Activated T-helper 1 cell treated with Interleukin-2 at 50 U/mL for 16 hours (primary cell): ENCODE measurements around the gene MON1B.
"Not testable (repeated sequence)": the region's sequence is repeated elsewhere in the genome, so short reads cannot be mapped to it uniquely, and the experiment has no call there.

Experiments used
- DNase-seq: peaks from one replicate; pipeline ENCODE4 v3.0.0-alpha.2; 2020; ENCODE audit warnings: low read depth

Gene MON1B

DNA sequence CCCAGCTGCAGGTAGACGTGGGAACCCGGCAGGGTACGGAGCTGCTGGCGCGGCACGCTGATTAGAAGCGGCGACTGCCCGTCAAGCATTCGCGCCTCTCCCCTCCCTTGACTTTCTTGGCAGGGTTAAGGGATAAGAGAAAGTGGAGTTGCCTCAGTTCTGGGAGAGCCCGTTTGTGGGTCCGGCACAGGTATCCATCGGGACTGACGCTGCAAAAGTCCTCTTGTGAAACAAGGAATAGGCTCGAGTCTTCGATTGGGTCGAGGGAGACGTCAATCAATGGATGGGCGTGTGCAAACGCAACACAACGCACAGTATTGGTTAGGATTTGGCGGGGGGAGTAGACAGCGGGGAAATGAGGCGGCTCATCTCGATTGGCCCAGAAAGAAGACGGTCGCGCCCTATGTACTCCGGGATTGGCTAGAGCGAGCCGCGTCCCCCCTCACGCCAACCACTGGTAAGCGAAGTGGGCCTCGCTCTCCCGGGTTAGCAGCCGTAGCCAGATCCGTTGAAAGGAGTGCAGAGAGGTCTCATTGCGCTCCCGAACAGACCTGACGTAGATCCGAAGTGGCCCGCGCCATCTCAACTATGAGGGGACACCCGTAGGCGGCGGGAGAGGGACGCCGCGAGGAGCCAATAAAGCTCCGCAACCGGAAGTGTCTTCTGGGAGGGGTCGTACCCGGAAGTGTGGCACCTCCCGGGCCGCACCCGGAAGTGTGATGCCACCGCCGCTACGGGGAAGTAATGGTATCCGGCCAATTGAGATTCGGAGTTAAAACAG is at the start of gene MON1B:
MON1B (plus strand) TSS at position 713 of the 781 bp plus-strand sequence. CDS start 296 bp downstream, outside the sequence.
- peak; percentile 89 for DNase-seq

DNA sequence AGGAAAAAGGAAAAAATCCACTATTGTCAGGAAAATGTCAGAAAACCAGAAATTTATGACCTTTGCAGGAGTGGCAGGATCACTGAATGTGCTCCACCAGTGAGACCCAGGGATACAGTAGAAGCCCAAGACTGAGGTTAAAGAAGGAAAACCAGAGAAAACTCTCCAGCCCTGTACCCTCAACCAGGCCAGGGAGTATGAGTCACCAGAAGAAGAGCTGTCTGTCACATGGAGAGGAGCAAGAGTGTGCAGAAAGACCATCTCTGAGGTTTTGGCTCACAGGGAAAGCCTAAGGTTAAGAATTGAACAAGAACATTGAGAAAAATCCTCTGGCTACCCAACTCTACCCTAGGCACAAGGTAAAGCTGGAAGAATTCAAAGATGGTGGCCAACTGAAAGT is 47.6 kb upstream of the MON1B start:
- no peak for DNase-seq

DNA sequence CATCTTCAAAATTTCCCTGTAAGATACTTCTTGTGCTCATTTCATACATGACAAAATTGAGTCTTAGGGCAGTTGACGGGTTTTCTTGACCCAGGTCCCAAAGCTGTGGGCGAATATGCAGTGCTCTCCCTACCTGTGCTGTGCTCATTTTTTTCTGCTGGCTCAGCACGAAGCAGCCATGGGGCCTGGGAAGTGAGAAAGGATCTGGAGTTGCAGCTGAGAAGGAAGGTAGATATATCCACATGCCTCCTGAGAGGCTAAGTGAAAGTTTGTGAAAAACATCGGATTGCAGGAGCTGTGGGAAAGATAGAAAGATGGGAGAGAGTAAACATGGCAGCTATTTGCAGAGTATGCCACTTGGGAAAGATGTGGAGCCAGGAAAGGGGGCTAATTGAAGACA is 42.9 kb upstream of the MON1B start:
- no peak for DNase-seq

DNA sequence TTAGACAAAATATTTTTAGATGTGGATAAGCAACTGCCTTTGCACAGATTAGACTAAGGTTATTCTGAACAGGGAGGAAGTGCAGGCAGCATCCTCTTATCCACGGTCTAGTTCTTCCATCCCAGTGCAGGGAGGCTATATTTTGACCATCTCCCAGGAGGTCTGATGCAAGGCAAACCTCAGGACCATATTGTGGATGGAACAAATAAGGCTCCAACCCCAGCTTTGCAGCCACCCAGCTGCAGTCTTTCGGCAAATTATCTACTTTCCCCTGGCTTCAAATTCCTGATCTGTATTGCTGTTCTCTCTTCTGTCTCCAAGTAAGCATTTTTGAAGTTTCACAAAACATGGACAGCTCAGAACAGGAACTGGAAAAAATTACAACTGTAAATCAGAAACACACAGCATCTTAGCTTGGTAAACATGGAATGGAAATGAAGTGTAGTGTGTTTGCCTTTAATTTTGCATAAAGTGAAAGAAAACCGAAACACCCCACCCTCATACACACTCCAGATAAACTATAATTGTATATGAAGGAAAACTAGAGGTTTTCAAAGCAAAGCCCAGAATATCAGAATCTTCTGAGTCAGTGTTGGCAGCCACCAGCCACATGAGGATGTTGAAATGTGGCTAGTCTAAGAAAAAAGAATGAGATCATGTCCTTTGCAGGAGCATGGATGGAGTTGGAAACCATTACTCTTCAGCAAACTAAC is 33.5 kb upstream of the MON1B start:
- DNase-seq: no peak

DNA sequence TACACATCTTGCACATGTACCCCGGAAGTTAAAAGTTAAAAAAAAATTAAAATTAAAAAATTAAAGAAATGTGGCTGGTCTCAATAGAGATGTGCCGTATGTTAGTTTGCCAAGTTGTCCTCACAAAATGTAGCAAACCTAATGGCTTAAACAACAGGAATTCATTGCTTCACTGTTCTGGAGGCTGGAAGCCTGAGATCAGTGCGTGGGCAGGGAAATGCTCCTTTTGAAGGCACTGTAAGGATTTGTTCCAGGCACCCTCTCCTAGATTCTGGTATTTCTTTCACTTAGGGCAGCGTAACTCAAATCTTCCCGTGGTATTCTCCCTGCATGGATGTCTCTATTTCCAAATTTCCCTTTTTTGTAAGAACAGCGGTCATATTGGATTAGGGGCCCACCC is 32.7 kb upstream of the MON1B start:
- no peak for DNase-seq

DNA sequence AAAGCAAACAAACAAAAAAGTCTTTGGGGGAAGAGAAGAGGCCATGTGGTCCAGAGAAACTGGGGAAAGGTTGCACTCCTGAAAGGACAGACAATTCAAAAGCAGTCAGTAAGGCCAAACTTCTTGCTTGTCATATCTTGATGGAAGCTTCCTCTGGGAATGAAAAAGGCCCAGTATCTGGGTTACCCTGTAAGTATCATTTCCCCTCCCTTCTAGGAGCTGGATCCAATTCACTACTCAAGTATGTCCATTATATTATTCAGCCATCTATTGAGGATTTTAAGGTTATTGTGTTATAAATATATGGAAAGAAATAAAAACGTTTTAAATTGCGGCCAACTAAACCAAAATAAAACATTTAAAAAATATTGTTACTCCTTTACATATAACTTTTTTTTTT is 26.0 kb upstream of the MON1B start:
- DNase-seq: no peak

DNA sequence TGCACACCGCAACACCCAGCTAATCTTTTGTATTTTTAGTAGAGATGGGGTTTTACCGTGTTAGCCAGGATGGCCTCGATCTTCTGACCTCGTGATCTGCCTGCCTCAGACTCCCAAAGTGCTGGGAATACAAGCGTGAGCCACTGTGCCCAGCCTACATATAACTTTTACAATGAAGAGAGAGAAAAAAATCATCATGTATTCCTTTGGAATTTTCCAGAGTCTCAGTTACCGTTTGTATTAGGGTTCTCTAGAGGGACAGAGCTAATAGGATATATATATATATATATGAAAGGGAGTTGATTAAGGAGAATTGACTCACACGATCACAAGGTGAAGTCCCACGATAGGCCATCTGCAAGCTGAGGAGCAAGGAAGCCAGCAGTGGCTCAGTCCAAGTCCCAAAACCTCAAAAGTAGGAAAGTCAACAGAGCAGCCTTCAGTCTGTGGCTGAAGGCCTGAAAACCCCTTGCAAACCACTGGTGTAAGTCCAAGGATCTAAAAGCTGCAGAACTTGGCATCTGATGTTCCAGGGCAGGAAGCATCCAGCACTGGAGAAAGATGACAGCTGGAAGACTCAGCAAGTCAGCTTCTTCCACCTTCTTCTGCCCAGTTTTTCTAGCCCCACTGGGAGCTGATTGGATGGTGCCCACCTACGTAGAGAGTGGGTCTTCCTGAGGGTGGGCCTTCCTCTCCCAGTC is 25.3 kb upstream of the MON1B start:
- not testable (repeated sequence) for DNase-seq

DNA sequence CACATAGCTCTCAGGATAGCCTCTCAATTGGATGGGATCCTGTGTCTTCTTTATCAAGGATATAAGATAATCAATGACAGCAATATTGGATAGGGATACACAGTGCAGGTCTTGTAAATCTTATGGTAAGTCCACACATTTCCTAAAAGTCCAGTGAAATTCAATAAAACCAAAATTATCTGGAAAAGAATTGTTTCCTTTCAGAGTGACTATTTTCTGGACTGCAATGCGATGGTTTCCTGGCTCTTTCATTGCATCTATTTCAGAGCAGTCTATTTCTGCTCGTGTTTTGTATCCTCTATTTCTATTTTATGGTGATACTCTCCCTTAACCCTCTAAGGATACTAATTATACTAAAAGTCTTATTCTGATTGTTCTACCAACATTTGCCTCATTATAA is 24.3 kb upstream of the MON1B start:
- DNase-seq: no peak

DNA sequence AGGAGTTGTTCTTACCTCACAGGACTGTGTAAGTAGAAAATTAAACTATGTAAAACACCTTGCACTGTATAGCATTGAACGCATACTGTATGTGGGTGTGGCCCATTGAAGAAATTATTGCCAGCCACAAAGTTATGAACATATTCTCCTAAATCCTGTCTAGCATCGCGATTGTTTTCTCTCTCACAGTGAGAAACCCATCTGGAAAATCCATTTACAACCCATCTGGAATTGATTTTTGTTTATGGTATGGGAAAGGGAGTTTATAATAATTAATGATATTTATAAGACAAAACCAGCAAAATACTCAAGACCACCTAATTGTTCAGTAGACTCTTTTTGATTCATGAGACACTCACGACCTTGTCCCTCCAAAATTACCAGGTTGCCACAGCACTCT is 22.1 kb upstream of the MON1B start:
- no peak for DNase-seq

DNA sequence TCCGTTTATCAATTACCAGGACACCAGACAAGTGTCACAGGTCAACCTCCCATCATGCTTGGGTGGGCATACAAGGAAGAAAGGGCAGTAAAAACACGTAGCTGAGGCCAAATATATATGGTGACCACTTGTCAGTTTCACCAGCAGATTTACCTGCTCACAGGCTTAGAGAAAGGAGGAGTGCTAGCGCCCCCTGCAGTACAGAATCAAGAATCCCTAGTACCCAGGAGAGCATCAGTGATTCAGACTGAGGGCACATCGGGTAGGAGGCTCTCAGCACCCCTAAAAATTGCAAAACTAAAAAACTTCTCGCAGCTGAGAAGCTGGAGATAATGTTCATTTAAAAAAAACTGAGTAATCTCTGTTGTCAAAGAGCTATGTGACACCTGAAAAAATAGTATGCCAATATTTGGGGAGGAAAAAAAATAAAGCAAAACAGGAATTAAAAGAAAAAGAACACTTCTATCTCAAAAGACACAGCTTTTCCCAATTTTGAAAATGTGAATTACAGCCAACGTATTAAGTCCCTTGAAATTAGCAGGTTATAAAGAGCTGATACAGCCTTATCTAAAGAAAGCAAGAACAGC is 21.2 kb upstream of the MON1B start:
- DNase-seq: no peak

DNA sequence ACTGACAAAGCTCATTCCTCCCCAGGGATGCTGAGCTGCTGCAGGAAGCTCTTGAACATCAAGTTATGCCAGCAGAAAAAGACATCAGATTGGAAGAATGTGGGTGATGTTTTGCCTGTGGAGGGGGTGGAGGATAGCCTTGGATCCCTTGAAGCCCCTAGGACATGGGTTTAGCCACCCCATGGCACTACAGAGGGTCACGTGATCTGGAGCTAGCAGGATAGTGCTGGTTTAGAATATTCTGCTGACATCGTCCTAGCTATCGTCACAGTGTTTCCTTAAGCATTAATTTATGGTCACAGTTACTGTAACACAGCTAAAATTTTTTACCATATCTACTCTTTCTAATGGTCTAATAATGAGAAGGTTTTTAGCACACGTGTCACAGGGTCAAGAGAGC is 20.2 kb upstream of the MON1B start:
- DNase-seq: no peak

DNA sequence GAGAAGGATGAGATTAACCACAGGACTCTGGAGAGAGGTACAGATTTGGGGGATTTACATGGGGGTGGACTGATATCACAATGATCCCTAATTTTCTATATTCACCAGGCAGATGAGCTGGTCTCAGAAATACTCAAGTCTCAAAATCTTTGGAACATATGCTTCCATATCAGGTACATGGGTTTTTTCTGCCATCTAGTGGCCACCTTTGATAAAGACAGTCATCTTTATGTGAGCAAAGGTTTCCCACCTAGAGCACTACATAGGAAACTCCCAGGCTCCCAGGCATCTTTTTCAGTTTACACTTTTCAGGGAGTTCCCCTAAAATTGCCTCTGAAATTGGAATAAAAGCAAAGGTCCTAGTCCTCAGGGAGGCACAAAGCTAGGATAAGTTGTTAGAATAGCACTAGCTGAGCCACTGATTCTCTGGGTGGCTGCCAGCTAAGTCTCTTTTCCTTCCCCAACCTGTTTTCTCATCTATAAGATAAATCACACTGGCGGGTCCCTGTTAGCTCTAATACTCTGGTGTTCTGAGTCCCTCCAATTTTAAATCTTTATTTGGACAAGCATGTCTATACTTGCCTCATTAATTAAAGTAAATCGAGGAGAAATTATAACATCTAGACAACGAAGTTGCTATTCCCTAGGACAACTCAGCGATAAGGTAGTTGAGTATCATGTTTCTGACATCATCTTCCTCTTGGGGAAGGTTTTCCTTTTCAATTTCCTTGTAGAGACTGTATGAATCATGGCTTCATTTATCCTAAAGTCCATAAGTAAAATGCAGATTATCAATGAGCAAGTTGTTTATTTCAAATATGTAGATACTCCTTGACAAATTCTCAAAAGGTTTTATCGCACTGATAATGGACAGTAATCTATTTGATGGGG is 19.0 kb upstream of the MON1B start:
- DNase-seq: no peak

DNA sequence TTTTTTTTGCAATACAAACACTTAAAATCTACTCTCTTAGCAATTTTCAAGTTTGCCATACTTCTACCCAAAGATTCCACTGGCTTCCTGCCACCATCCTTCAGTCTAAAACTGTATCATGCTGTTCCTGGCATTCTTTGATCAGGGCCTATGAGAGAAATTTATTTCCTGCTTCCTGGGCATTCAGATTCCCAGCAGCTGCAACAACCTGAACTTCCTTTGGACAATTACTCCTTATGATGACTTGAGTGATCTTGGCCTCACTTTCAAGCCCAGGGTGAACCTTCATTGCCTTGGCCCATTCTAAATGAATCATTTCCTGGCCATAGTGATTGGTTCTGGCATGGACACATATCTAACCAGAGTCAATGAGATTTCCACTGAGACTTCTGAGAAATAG is 18.0 kb upstream of the MON1B start:
- no peak for DNase-seq

DNA sequence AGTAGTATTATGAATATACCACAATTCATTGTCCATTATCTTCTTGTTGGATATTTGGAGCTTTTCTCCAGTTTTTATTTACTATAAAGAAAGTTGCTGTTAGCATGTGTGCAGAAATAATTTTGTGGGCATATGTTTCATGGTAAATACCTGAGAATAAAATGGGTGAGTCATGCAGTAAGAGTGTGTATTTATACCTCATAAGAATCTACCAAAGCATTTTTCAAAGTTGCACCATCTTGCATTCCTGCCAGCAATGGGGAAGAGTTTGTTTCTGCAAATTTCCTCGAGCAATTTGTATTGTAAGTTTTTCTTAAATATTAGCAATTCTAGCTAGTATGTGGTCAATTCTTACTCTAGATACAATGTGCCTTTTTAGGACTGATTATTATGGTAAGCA is 7.9 kb upstream of the MON1B start:
- no peak for DNase-seq

DNA sequence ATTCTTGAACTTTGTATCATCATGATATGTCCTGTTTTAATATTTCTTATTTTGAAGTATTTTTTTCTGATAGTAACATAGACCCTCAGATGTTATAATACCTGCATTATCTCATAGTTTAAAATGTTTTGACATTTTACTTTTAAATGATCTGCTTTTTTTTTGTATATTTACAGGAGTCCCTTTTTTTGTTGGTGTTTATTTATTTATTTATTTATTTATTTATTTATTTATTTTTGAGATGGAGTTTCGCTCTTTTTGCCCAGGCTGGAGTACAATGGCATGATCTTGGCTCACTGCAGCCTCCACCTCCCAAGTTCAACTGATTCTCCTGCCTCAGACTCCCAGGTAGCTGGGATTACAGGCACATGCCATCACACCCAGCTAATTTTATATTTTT is 4.7 kb upstream of the MON1B start:
- DNase-seq: not testable (repeated sequence)

DNA sequence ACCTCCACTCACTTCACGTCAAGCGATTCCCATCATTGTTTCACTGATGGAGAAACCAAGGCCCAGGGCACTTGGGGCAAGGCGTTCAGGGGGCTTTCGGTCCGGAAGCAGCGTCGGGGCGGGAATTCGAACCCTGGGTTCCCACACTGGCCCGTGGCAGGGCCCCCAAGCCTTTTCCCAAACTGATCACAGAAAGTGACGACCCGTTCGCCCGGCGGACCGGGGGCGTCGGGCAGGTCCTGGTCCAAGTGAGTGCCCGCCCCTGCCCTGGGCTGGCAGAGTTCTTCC is 856 bp upstream of the MON1B start:
- DNase-seq: no peak

DNA sequence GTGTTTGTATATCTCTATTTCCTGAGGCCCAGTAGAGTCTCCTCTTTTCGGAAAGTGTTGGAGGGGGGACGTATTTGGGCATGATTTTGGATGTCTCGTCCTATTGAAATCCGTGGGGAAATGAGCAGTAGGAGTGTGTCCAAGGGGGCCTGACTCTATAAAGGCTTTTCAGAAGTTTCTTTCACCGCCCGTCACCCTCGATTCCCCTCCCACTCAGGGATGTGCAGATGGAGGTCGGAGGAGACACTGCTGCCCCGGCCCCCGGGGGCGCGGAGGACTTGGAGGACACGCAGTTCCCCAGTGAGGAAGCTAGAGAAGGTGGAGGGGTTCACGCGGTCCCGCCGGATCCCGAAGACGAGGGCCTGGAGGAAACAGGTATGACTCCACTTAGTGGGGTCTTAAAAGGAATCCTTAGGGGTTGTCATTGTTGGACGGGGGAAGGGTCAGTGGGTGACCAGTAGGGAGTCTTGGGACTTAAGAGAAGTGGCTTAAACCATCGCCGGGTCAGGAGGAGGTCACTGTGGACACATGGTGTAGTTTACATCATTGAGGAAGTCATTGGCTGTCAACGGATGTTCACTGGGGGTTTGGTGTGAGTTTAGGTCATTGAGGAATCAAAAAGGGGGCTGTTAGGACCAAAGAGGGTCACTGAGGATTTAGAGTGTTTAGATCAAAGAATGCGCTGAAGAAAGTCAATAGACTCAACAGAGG is 424 bp downstream of the MON1B start:
- peak; percentile 22 for DNase-seq

DNA sequence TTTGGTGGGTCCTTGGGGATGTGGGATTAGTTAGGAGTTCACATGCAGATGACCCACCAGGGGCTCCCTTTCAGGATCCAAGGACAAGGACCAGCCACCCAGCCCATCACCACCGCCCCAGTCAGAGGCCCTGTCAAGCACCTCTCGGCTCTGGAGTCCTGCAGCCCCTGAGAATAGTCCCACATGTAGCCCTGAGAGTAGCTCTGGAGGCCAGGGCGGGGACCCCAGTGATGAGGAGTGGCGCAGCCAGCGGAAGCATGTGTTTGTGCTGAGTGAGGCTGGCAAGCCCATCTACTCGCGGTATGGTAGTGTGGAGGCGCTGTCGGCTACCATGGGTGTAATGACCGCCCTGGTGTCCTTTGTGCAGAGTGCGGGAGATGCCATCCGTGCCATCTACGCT is 2.4 kb downstream of the MON1B start:
- DNase-seq: no peak

DNA sequence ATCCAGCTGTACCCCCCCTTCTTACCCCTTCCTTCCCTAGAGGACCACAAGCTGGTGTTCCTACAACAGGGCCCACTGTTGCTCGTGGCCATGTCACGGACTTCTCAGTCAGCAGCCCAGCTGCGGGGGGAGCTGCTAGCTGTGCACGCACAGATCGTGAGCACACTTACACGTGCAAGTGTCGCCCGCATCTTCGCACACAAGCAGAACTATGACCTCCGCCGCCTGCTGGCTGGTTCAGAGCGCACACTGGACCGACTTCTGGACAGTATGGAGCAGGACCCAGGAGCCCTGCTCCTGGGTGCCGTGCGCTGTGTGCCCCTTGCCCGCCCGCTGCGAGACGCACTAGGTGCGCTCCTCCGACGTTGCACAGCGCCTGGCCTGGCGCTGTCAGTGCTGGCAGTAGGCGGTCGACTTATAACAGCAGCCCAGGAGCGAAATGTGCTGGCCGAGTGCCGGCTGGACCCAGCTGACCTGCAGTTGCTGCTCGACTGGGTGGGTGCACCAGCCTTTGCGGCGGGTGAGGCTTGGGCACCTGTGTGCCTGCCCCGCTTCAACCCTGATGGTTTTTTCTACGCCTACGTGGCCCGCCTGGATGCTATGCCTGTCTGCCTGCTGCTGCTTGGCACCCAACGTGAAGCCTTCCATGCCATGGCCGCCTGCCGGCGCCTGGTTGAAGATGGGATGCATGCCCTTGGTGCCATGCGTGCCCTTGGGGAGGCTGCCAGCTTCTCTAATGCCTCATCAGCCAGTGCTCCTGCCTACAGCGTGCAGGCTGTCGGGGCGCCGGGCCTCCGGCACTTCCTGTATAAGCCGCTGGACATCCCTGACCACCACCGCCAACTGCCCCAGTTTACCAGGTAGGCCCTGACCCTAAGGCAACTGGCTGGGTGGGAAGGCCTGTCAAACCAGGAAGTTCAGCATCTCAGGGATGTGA is 3.6 kb downstream of the MON1B start:
- DNase-seq: no peak

DNA sequence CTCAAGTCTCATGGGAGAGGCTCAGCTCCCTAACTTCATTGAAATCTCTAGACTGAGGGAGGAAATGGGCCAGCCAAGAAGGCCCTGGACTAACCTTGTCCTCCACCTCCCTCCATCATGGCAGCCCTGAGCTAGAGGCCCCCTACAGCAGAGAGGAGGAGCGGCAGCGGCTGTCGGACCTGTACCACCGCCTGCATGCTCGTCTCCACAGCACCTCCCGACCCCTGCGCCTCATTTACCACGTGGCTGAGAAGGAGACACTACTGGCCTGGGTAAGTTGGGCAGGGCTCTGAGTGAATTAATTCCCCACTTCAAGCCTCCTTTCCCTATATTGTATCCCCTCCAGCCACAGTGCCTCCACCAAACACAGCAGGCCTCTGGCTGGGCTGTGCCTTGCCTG is 4.4 kb downstream of the MON1B start:
- DNase-seq: no peak
